ENCODE measurements around the gene PCDHB10.

DNA sequence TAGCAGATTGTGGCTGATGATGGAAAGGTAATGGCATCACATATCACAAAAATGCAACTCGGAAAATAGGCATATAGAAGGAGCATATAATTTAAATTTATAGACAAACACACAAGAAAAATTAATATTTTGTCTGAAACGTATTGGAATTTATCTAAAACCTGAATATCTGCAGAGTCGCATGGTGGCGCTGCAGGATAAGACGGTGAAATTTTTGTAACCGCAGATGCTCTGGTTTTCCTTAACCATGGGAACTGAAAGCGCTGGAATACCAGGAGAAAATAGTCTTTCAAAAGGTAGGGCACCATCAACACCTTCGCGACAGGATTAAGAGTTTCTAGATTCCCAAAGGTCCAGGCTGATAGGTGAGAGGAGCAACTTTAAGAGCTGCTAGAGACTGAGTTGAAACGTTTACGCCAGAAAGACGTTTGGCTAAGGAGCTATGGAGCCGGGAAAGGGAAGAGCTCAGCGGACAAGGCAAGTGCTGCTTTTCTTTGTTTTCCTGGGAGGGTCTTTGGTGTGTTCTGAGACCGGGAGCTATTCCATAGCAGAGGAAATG is 42.0 kb downstream of the PCDHB10 start:
- TF ChIP-seq POLR2A (IDR thresholded peaks at IDR 0.05; ENCODE audit: low read depth, low read length): no peak
- no peak for TF ChIP-seq SPI1 (IDR thresholded peaks at IDR 0.05; ENCODE audit: low read depth, low read length)
- TF ChIP-seq POLR2AphosphoS5 (IDR thresholded peaks at IDR 0.05; ENCODE audit: low read depth, low read length): no peak
- TF ChIP-seq PAX5 (IDR thresholded peaks at IDR 0.05; ENCODE audit: insufficient read depth, low read length, severe bottlenecking): no peak
- TF ChIP-seq TAF1 (IDR thresholded peaks at IDR 0.05; ENCODE audit: low read depth, low read length): no peak

Data from GM12891 (cell line).